IMR-90 (cell line): Measurements from ENCODE around the gene MAJIN. TPM values are rescaled to one million over a fixed set of nuclear protein-coding genes. Genes with fewer than 3 reads are reported as not detected.
A peak's percentile ranks its signal among the peaks of the same experiment; 100 is the strongest.

Source experiments
- ATAC-seq: fragments of 200-7000 bp; cut with Tn5 transposase; 2 replicates; pipeline ENCODE4 v1.9.1; 2020; ENCODE audit warnings: low read depth, mild to moderate bottlenecking, moderate library complexity
- BruUV-seq: library from RNA; stranded (reverse); fragments of 400-500 nt; replicated peaks from 2 replicates; lab custom pipeline; 2021; lab: Mats Ljungman, UMichigan
- CTCF ChIA-PET: fragments of 300-600 bp; formaldehyde crosslinking; extraction: SDS; loops from one replicate; lab custom pipeline; 2021; ENCODE audit warnings: antibody characterized with exemption; lab: Yijun Ruan, JAX
- POLR2A ChIA-PET: fragments of 300-600 bp; sonication (Branson Sonifier 250); formaldehyde crosslinking; loops from one replicate; lab custom pipeline; 2022; ENCODE audit warnings: antibody characterized with exemption; ENCODE audit not compliant: unreplicated experiment; lab: Charles Lee
- DNase-seq: peaks from one replicate; pipeline ENCODE4 v3.0.0; 2013
- H2AFZ ChIP-seq: replicated peaks from 2 replicates; pipeline ENCODE3; 2013; ENCODE audit warnings: low read length, mild to moderate bottlenecking; ENCODE audit not compliant: poor library complexity
- H2AK5ac ChIP-seq: 2 replicates; pipeline ENCODE4 v1.6.1; 2013; ENCODE audit warnings: low read depth, low read length, inconsistent platforms
- H2AK9ac ChIP-seq: replicated peaks from 2 replicates; pipeline ENCODE3; 2013; ENCODE audit warnings: mild to moderate bottlenecking, low read depth, low read length, moderate library complexity; ENCODE audit not compliant: poor library complexity
- H2BK120ac ChIP-seq: 2 replicates; pipeline ENCODE4 v1.6.1; 2013; ENCODE audit warnings: low read depth, low read length, inconsistent platforms
- H2BK15ac ChIP-seq: 3 replicates; pipeline ENCODE4 v1.6.1; 2013; ENCODE audit warnings: low read depth, low read length, inconsistent platforms
- H2BK20ac ChIP-seq: 2 replicates; pipeline ENCODE4 v1.6.1; 2013; ENCODE audit warnings: low read depth, mild to moderate bottlenecking, inconsistent platforms, low read length, moderate library complexity
- H2BK5ac ChIP-seq: 2 replicates; pipeline ENCODE4 v1.6.1; 2013; ENCODE audit warnings: mild to moderate bottlenecking, low read depth, low read length, inconsistent platforms; ENCODE audit not compliant: poor library complexity, severe bottlenecking
- H3K14ac ChIP-seq: replicated peaks from 2 replicates; pipeline ENCODE4 v1.6.1; 2013; ENCODE audit warnings: low read depth, low read length, inconsistent platforms
- H3K18ac ChIP-seq: 2 replicates; pipeline ENCODE4 v1.6.1; 2013; ENCODE audit warnings: low read depth, low read length, control low read depth
- H3K23ac ChIP-seq: 2 replicates; pipeline ENCODE4 v1.6.1; 2013; ENCODE audit warnings: low read depth, low read length, inconsistent platforms
- H3K27ac ChIP-seq: 2 replicates; pipeline ENCODE4 v1.5.1; 2013; ENCODE audit warnings: mild to moderate bottlenecking, control low read depth, low read length; ENCODE audit not compliant: insufficient read depth
- H3K27me3 ChIP-seq: 2 replicates; pipeline ENCODE4 v1.6.1; 2013; ENCODE audit warnings: low read length; ENCODE audit not compliant: control insufficient read depth, insufficient read depth
- H3K36me3 ChIP-seq: 2 replicates; pipeline ENCODE4 v1.6.1; 2013; ENCODE audit warnings: low read length, mixed read lengths; ENCODE audit not compliant: control insufficient read depth, insufficient read depth
- H3K4ac ChIP-seq: 2 replicates; pipeline ENCODE4 v1.6.1; 2013; ENCODE audit warnings: low read depth, low read length, inconsistent platforms
- H3K4me1 ChIP-seq: 2 replicates; pipeline ENCODE4 v1.6.1; 2013; ENCODE audit warnings: low read length, mixed read lengths; ENCODE audit not compliant: control insufficient read depth, insufficient read depth
- H3K4me2 ChIP-seq: 2 replicates; pipeline ENCODE4 v1.6.1; 2013; ENCODE audit warnings: low read depth, mild to moderate bottlenecking, control low read depth, low read length, moderate library complexity
- H3K4me3 ChIP-seq: 2 replicates; pipeline ENCODE4 v1.5.1; 2013; ENCODE audit warnings: low read depth, mild to moderate bottlenecking, control low read depth, low read length, moderate library complexity; ENCODE audit not compliant: insufficient read depth
- H3K56ac ChIP-seq: 2 replicates; pipeline ENCODE4 v1.6.1; 2013; ENCODE audit warnings: low read length, inconsistent platforms; ENCODE audit not compliant: insufficient read depth; ENCODE audit errors: extremely low read depth
- H3K79me1 ChIP-seq, 2 experiments: 2 replicates each; pipeline ENCODE4 v1.6.1; 2013; ENCODE audit warnings: low read length in 2 of 2, inconsistent platforms in 1 of 2, low read depth in 1 of 2
- H3K9ac ChIP-seq: 2 replicates; pipeline ENCODE4 v1.6.1; 2013; ENCODE audit warnings: low read depth, low read length, control low read depth
- H3K9me1 ChIP-seq: 2 replicates; pipeline ENCODE4 v1.6.1; 2013; ENCODE audit warnings: low read length, inconsistent platforms; ENCODE audit not compliant: insufficient read depth
- H3K9me3 ChIP-seq: 2 replicates; pipeline ENCODE4 v1.6.1; 2013; ENCODE audit warnings: low read length; ENCODE audit not compliant: control insufficient read depth, insufficient read depth
- H4K20me1 ChIP-seq: 2 replicates; pipeline ENCODE4 v1.6.1; 2013; ENCODE audit warnings: low read length, inconsistent platforms; ENCODE audit not compliant: insufficient read depth
- H4K5ac ChIP-seq: 2 replicates; pipeline ENCODE4 v1.6.1; 2013; ENCODE audit warnings: mild to moderate bottlenecking, low read depth, low read length, control low read depth
- H4K8ac ChIP-seq, 2 experiments: 2 replicates each; pipeline ENCODE4 v1.6.1; 2013; ENCODE audit warnings: low read depth in 2 of 2, low read length in 2 of 2, control low read depth in 1 of 2, inconsistent platforms in 1 of 2
- H4K91ac ChIP-seq: 2 replicates; pipeline ENCODE4 v1.6.1; 2013; ENCODE audit warnings: low read depth, low read length, inconsistent platforms; ENCODE audit not compliant: insufficient read depth
- BHLHE40 ChIP-seq: fragments of 150-350 bp; IDR thresholded peaks from 2 replicates; pipeline ENCODE4 v1.6.1; 2016; ENCODE audit warnings: mild to moderate bottlenecking, low read depth, low read length
- CEBPB ChIP-seq: IDR thresholded peaks from 2 replicates; pipeline ENCODE4 v1.6.1; 2012; ENCODE audit warnings: low read depth, low read length, improper control_type of control experiment
- CTCF ChIP-seq: conservative IDR thresholded peaks from 2 replicates; pipeline ENCODE4 v1.5.1; 2012; ENCODE audit warnings: mild to moderate bottlenecking, low read depth, low read length, improper control_type of control experiment
- FOS ChIP-seq: fragments of 150-350 bp; IDR thresholded peaks from 2 replicates; pipeline ENCODE4 v1.6.1; 2016; ENCODE audit warnings: low read depth, low read length
- MAZ ChIP-seq: IDR thresholded peaks from 2 replicates; pipeline ENCODE4 v1.6.1; 2012; ENCODE audit warnings: low read depth, mild to moderate bottlenecking, low read length, improper control_type of control experiment, moderate library complexity, borderline replicate concordance
- MXI1 ChIP-seq: IDR thresholded peaks from 2 replicates; pipeline ENCODE4 v1.6.1; 2012; ENCODE audit warnings: low read depth, mild to moderate bottlenecking, low read length, moderate library complexity, borderline replicate concordance
- NFE2L2 ChIP-seq: fragments of 150-350 bp; IDR thresholded peaks from 2 replicates; pipeline ENCODE4 v1.6.1; 2016; ENCODE audit warnings: low read depth, mild to moderate bottlenecking, low read length
- POLR2A ChIP-seq: IDR thresholded peaks from 2 replicates; pipeline ENCODE4 v1.6.1; 2012; ENCODE audit warnings: mild to moderate bottlenecking, low read depth, low read length
- RAD21 ChIP-seq: IDR thresholded peaks from 2 replicates; pipeline ENCODE4 v1.6.1; 2012; ENCODE audit warnings: low read length, improper control_type of control experiment
- RCOR1 ChIP-seq: IDR thresholded peaks from 2 replicates; pipeline ENCODE4 v1.6.1; 2012; ENCODE audit warnings: mild to moderate bottlenecking, low read length, improper control_type of control experiment; ENCODE audit not compliant: insufficient replicate concordance
- RFX5 ChIP-seq: IDR thresholded peaks from 2 replicates; pipeline ENCODE4 v1.8.0; 2012; ENCODE audit warnings: low read depth, mild to moderate bottlenecking, low read length, moderate library complexity
- SMC3 ChIP-seq: fragments of 150-350 bp; IDR thresholded peaks from 2 replicates; pipeline ENCODE4 v1.6.1; 2016; ENCODE audit warnings: low read depth, mild to moderate bottlenecking, antibody characterized with exemption, low read length, moderate library complexity
- USF2 ChIP-seq: fragments of 150-350 bp; IDR thresholded peaks from 2 replicates; pipeline ENCODE4 v1.6.1; 2017; ENCODE audit warnings: mild to moderate bottlenecking, antibody characterized with exemption, low read length, low read depth
- WGBS, 2 experiments: methylation state at CpG; one replicate each; pipeline versions ENCODE4 v1.1.5 to v1.1.7; 2013; ENCODE audit warnings: missing lambda C conversion rate in 2 of 2; ENCODE audit not compliant: insufficient read length in 1 of 2; ENCODE audit errors: extremely low coverage in 2 of 2; 5-methylcytosine and 5-hydroxymethylcytosine counted together
- dilution Hi-C: fragments of 300-500 bp; cut with HindIII; formaldehyde crosslinking; loops from one replicate; pipeline ENCODE4 v1.14.3; 2018; ENCODE audit warnings: low sequenced_read_pairs; ENCODE audit not compliant: unreplicated experiment
- in situ Hi-C: fragments of 300-500 bp; cut with MboI; formaldehyde crosslinking; loops from 3 replicates; pipeline ENCODE4 v1.14.3; 2019; ENCODE audit warnings: low sequenced_read_pairs, inconsistent platforms, mixed read lengths
- intact Hi-C: fragments of 100-400 bp; cut with micrococcal nuclease; formaldehyde crosslinking; loops from 2 replicates; pipeline ENCODE4 v1.10.0; 2022
- polyA plus RNA-seq, 3 experiments: library from polyadenylated mRNA; depleted of rRNA; stranded (reverse); fragments of >200 nt; gene quantifications; 2 replicates each; pipeline ENCODE4 v1.2.3, GENCODE V29; 2012; ENCODE audit warnings: low replicate concordance in 1 of 3
- total RNA-seq: library from RNA; depleted of rRNA; stranded (reverse); fragments of >200 nt; gene quantifications from 2 replicates; pipeline ENCODE4 v1.2.3, GENCODE V29; 2012
- TF ChIP-seq, protein P1 (sequence below): fragments of 150-350 bp; IDR thresholded peaks from 2 replicates; pipeline ENCODE4 v1.6.1; 2016; ENCODE audit warnings: low read depth, mild to moderate bottlenecking, low read length, moderate library complexity, borderline replicate concordance

MAJIN gene
- total and polyA plus RNA-seq, 2 of the 4 experiments (the other 2 are of a cell fraction): not detected

GRCh38 chr11:64916040-64916774 is 55.7 kb downstream of the MAJIN start:
- no peak for TF ChIP-seq NFE2L2
- TF ChIP-seq USF2: peak; percentile 44; the same call in 1 of the 2 replicates
- no peak for TF ChIP-seq RCOR1
- no peak for TF ChIP-seq RFX5
- no peak for TF ChIP-seq CTCF
- TF ChIP-seq BHLHE40: no peak; the same call in 1 of the 2 replicates
- no peak for TF ChIP-seq FOS
- no peak for TF ChIP-seq MXI1
- TF ChIP-seq POLR2A: no peak
- TF ChIP-seq, protein P1, sequence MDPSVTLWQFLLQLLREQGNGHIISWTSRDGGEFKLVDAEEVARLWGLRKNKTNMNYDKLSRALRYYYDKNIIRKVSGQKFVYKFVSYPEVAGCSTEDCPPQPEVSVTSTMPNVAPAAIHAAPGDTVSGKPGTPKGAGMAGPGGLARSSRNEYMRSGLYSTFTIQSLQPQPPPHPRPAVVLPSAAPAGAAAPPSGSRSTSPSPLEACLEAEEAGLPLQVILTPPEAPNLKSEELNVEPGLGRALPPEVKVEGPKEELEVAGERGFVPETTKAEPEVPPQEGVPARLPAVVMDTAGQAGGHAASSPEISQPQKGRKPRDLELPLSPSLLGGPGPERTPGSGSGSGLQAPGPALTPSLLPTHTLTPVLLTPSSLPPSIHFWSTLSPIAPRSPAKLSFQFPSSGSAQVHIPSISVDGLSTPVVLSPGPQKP: no peak
- TF ChIP-seq CEBPB: no peak
- TF ChIP-seq RAD21: no peak
- TF ChIP-seq SMC3: no peak
- peak; percentile 38; the same call in 1 of the 2 replicates for TF ChIP-seq MAZ
- WGBS, 2 experiments: 2% methylated on average over 11 of the region's 23 CpGs; no CpG with 5 or more reads in 1 of the 2 experiments
- H2AK9ac ChIP-seq: peak overlapping the region; percentile 97
- H2BK20ac ChIP-seq: no peak overlapping the region
- peak overlapping the region; percentile 89 for H3K4ac ChIP-seq
- BruUV-seq: no TSS peak
- peak overlapping the region; percentile 78 for H3K4me3 ChIP-seq
- dilution Hi-C loops (no loop called here), intact Hi-C loops (loop anchor here (2.0 to 5.0 kb wide), 2 partner anchors 61 to 181 kb away; partner anchors contain the start of gene VPS51), in situ Hi-C loops (no loop called here)
- peak overlapping the region; percentile 91 for H2AFZ ChIP-seq
- peak; percentile 33 for DNase-seq
- H3K23ac ChIP-seq: peak overlapping the region; percentile 84
- peak overlapping the region; percentile 1; the same call in 1 of the 2 replicates for H4K91ac ChIP-seq
- CTCF ChIA-PET: no interaction called here
- peak overlapping the region; percentile 69 for H3K27ac ChIP-seq
- H2AK5ac ChIP-seq: peak overlapping the region; percentile 52
- POLR2A ChIA-PET: no interaction called here
- H2BK15ac ChIP-seq: no peak overlapping the region
- H3K9ac ChIP-seq: peak overlapping the region; percentile 82
- peak overlapping the region; percentile 51 for H2BK5ac ChIP-seq
- H3K79me1 ChIP-seq: peaks cover 7 to 26% of the 10 kb centered on the region in 2 experiments
- peak overlapping the region; percentile 10; the same call in 1 of the 2 replicates for H2BK120ac ChIP-seq
- H3K4me2 ChIP-seq: peak overlapping the region; percentile 80
- H4K5ac ChIP-seq: 0 out of 2 replicates have a peak overlapping the region, but pooled peaks have one; percentile 10
- peak; percentile 2; the same call in 1 of the 2 replicates for ATAC-seq
- no peaks in the 10 kb centered on the region for H3K27me3 ChIP-seq
- no peaks in the 10 kb centered on the region for H3K9me3 ChIP-seq
- H3K56ac ChIP-seq: peak overlapping the region; percentile 70; the same call in 1 of the 2 replicates
- H4K20me1 ChIP-seq: no peaks in the 10 kb centered on the region; the same call in 1 of the 2 replicates
- H3K14ac ChIP-seq: peak overlapping the region; percentile 92
- peak overlapping the region; percentile 28 to 93; a peak in 1 of 4 replicates for H4K8ac ChIP-seq
- no peaks in the 10 kb centered on the region for H3K9me1 ChIP-seq
- peaks cover 7% of the 10 kb centered on the region for H3K4me1 ChIP-seq
- peaks cover 20% of the 10 kb centered on the region for H3K36me3 ChIP-seq
- no peak overlapping the region for H3K18ac ChIP-seq
